ENCODE data around the gene EVX1. TPM values are rescaled to one million over a fixed set of nuclear protein-coding genes. Genes with fewer than 3 reads are reported as not detected.

The EVX1 gene
- total RNA-seq, 1 experiment from 2014 or later, result 0.10 TPM

DNA sequence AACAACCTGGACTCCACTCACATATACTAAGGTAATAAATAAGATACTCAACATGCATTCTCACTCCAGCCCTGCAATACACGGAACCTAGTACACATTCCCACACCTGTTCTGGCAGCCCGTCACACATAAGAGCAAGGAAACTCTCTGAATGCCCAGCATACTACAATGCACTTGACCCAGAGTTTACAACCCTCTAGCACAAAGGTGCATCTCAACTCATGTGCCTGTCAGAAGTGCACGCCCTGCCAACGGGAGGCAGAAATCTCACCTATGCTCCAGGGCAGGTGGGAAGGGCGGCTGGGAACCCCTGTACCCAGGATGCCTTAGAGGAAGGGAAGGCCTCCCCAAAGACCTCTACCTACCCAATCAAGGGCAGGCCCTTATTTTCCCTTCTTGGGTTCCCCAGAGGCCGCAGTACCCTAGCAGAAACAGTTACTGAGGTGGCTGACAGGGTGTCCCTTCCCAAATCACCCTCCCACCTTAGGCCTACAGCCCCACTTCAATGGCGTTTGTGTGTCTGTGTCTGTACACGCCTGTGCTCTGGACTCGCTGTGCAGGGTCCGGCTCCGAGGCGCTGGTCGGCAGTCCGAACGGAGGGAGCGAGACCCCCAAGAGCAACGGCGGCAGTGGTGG is 2.0 kb downstream of the EVX1 start:
- H3K27me3 ChIP-seq (ENCODE audit: control insufficient read depth, insufficient read depth, low read length), result peaks cover 35% of the 10 kb centered on the region
- no TSS peak for BruUV-seq (replicated peaks)

DNA sequence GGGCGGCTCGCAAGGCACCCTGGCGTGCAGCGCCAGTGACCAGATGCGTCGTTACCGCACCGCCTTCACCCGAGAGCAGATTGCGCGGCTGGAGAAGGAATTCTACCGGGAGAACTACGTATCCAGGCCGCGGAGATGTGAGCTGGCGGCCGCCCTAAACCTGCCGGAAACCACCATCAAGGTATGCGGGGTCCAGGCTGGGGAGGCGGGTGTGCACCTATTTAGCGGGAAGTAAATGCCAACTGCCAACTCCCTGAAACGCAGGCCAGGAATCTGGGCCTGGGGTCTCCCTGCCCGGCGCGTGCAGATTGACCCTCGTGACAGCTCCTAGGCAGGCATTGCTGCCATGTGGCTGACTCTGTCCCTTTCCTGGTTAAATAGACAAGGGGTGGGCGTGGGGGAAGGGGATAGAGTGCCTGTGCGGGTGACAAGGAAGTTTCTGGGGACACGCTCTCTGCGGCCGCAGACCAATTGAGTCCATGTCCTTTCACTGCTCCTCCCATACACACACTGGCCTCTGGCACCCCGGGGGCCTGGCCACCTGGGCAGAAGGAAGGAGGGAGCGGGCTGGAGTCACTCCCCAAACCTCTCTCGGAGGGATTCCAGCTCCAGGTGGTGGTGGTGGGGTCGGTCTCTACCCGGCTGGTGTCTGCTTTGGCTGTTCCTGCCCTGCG is 2.7 kb downstream of the EVX1 start:
- peak overlapping the region; percentile 28 to 45 for H3K4me3 ChIP-seq (ENCODE audit: low read depth in 2 of 2, low read length in 2 of 2)
- intact Hi-C loops (cut with micrococcal nuclease; ENCODE audit: unreplicated experiment), result no loop called here
- in situ Hi-C loops (cut with HindIII; ENCODE audit: low pct_unique_long_range_greater_than_20kb, low sequenced_read_pairs), result no loop called here

More for the DNA sequence above, 2.0 kb downstream of the EVX1 start:
- Histone ChIP-seq H3K4me1 (ENCODE audit: control insufficient read depth, insufficient read depth, low read length) (no peaks in the 10 kb centered on the region; the same call in none of the 2 replicates), H3K9me3 (ENCODE audit: control insufficient read depth, insufficient read depth, low read depth, low read length) (no peaks in the 10 kb centered on the region), H3K4me3 (ENCODE audit: low read depth in 2 of 2, low read length in 2 of 2) (no peak overlapping the region), H3K27ac (ENCODE audit: low read length) (no peak overlapping the region), H3K36me3 (ENCODE audit: control insufficient read depth, insufficient read depth, low read length) (no peaks in the 10 kb centered on the region)
- intact Hi-C loops (cut with micrococcal nuclease; ENCODE audit: unreplicated experiment), result no loop called here
- DNase-seq (ENCODE audit: low read depth, low spot score) (no peak), ATAC-seq (no peak)
- POLR2A ChIA-PET, result no interaction called here
- CTCF ChIA-PET, result no interaction called here
- in situ Hi-C loops (cut with HindIII; ENCODE audit: low pct_unique_long_range_greater_than_20kb, low sequenced_read_pairs), result no loop called here
- no peak for TF ChIP-seq POLR2AphosphoS5 (IDR thresholded peaks at IDR 0.05; ENCODE audit: low read depth, low read length)
- TF ChIP-seq SIN3A (IDR thresholded peaks at IDR 0.05; ENCODE audit: borderline replicate concordance, insufficient read depth, low read depth, low read length), result no peak

DNA sequence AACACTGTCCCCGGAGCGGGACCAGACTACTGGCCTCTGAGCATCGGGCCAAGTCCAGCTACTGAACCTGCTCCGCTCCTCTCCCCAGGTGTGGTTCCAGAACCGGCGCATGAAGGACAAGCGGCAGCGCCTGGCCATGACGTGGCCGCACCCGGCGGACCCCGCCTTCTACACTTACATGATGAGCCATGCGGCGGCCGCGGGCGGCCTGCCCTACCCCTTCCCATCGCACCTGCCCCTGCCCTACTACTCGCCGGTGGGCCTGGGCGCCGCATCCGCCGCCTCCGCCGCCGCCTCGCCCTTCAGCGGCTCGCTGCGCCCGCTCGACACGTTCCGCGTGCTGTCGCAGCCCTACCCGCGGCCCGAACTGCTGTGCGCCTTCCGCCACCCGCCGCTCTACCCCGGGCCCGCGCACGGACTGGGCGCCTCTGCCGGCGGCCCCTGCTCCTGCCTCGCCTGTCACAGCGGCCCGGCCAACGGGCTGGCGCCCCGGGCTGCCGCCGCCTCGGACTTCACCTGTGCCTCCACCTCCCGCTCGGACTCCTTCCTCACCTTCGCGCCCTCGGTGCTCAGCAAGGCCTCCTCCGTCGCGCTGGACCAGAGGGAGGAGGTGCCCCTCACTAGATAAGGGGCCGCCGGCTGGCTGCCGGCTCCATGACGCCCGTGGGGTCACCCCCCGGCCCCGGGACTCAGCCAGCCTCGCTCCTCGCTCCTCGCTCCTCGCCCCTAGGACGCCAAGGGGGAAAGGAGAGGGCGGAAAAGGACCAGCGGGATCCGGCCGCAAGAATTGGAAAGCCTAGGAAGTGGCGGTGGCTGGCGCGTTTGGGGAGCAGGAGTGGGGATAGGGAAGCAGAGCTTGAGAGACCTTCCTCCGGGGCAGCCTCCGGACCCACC is 3.4 kb downstream of the EVX1 start:
- H3K36me3 ChIP-seq (ENCODE audit: control insufficient read depth, insufficient read depth, low read length), result no peaks in the 10 kb centered on the region
- no peaks in the 10 kb centered on the region; the same call in none of the 2 replicates for H3K4me1 ChIP-seq (ENCODE audit: control insufficient read depth, insufficient read depth, low read length)
- POLR2A ChIA-PET, result no interaction called here
- H3K27ac ChIP-seq (ENCODE audit: low read length), result no peak overlapping the region
- intact Hi-C loops (cut with micrococcal nuclease; ENCODE audit: unreplicated experiment), result no loop called here
- no peak for DNase-seq (ENCODE audit: low read depth, low spot score)
- no TSS peak for BruUV-seq (replicated peaks)
- H3K9me3 ChIP-seq (ENCODE audit: control insufficient read depth, insufficient read depth, low read depth, low read length), result no peaks in the 10 kb centered on the region
- peaks cover 33% of the 10 kb centered on the region for H3K27me3 ChIP-seq (ENCODE audit: control insufficient read depth, insufficient read depth, low read length)
- peak overlapping the region; percentile 28 to 45 for H3K4me3 ChIP-seq (ENCODE audit: low read depth in 2 of 2, low read length in 2 of 2)
- peak; percentile 79 for ATAC-seq
- CTCF ChIA-PET, result no interaction called here
- TF ChIP-seq TCF7L2 (IDR thresholded peaks at IDR 0.05; ENCODE audit: low read depth, low read length) (no peak), SIN3A (IDR thresholded peaks at IDR 0.05; ENCODE audit: borderline replicate concordance, insufficient read depth, low read depth, low read length) (no peak), POLR2AphosphoS5 (IDR thresholded peaks at IDR 0.05; ENCODE audit: low read depth, low read length) (no peak)
- TF ChIP-seq, protein P1, sequence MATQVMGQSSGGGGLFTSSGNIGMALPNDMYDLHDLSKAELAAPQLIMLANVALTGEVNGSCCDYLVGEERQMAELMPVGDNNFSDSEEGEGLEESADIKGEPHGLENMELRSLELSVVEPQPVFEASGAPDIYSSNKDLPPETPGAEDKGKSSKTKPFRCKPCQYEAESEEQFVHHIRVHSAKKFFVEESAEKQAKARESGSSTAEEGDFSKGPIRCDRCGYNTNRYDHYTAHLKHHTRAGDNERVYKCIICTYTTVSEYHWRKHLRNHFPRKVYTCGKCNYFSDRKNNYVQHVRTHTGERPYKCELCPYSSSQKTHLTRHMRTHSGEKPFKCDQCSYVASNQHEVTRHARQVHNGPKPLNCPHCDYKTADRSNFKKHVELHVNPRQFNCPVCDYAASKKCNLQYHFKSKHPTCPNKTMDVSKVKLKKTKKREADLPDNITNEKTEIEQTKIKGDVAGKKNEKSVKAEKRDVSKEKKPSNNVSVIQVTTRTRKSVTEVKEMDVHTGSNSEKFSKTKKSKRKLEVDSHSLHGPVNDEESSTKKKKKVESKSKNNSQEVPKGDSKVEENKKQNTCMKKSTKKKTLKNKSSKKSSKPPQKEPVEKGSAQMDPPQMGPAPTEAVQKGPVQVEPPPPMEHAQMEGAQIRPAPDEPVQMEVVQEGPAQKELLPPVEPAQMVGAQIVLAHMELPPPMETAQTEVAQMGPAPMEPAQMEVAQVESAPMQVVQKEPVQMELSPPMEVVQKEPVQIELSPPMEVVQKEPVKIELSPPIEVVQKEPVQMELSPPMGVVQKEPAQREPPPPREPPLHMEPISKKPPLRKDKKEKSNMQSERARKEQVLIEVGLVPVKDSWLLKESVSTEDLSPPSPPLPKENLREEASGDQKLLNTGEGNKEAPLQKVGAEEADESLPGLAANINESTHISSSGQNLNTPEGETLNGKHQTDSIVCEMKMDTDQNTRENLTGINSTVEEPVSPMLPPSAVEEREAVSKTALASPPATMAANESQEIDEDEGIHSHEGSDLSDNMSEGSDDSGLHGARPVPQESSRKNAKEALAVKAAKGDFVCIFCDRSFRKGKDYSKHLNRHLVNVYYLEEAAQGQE (IDR thresholded peaks at IDR 0.05; ENCODE audit: insufficient read depth in 1 of 2, low read depth in 2 of 2, low read length in 1 of 2), result no peak
- TF ChIP-seq, protein P2, sequence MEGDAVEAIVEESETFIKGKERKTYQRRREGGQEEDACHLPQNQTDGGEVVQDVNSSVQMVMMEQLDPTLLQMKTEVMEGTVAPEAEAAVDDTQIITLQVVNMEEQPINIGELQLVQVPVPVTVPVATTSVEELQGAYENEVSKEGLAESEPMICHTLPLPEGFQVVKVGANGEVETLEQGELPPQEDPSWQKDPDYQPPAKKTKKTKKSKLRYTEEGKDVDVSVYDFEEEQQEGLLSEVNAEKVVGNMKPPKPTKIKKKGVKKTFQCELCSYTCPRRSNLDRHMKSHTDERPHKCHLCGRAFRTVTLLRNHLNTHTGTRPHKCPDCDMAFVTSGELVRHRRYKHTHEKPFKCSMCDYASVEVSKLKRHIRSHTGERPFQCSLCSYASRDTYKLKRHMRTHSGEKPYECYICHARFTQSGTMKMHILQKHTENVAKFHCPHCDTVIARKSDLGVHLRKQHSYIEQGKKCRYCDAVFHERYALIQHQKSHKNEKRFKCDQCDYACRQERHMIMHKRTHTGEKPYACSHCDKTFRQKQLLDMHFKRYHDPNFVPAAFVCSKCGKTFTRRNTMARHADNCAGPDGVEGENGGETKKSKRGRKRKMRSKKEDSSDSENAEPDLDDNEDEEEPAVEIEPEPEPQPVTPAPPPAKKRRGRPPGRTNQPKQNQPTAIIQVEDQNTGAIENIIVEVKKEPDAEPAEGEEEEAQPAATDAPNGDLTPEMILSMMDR (IDR thresholded peaks at IDR 0.05), result no peak
- in situ Hi-C loops (cut with HindIII; ENCODE audit: low pct_unique_long_range_greater_than_20kb, low sequenced_read_pairs), result no loop called here

More for the DNA sequence above, 2.7 kb downstream of the EVX1 start:
- ChIA-PET POLR2A (no interaction called here), CTCF (no interaction called here)
- no TSS peak for BruUV-seq (replicated peaks)
- DNase-seq (ENCODE audit: low read depth, low spot score) (no peak), ATAC-seq (no peak; the same call in 1 of the 2 replicates)
- peaks cover 35% of the 10 kb centered on the region for H3K27me3 ChIP-seq (ENCODE audit: control insufficient read depth, insufficient read depth, low read length)
- no peaks in the 10 kb centered on the region for H3K36me3 ChIP-seq (ENCODE audit: control insufficient read depth, insufficient read depth, low read length)
- H3K9me3 ChIP-seq (ENCODE audit: control insufficient read depth, insufficient read depth, low read depth, low read length), result no peaks in the 10 kb centered on the region
- no peaks in the 10 kb centered on the region; the same call in none of the 2 replicates for H3K4me1 ChIP-seq (ENCODE audit: control insufficient read depth, insufficient read depth, low read length)
- H3K27ac ChIP-seq (ENCODE audit: low read length), result no peak overlapping the region
- no peak for TF ChIP-seq SIN3A (IDR thresholded peaks at IDR 0.05; ENCODE audit: borderline replicate concordance, insufficient read depth, low read depth, low read length)
- TF ChIP-seq, protein P1 (IDR thresholded peaks at IDR 0.05; ENCODE audit: insufficient read depth in 1 of 2, low read depth in 2 of 2, low read length in 1 of 2), result no peak
- no peak for TF ChIP-seq TCF7L2 (IDR thresholded peaks at IDR 0.05; ENCODE audit: low read depth, low read length)

All from Panc1 (cell line).